Endothelial cell of umbilical vein (primary cell): ENCODE measurements around the gene MROH9.

Experiments
- CTCF ChIP-seq, 2 donors: IDR thresholded peaks; 1 replicate in 1 of 2; 2 replicates in 1 of 2; pipeline ENCODE4 v1.5.1; 2011; ENCODE audit warnings: low read length in 2 of 2, mild to moderate bottlenecking in 2 of 2, moderate library complexity in 2 of 2, control low read depth in 1 of 2, inconsistent platforms in 1 of 2, low read depth in 1 of 2; ENCODE audit not compliant: insufficient read depth in 1 of 2; ENCODE audit errors: extremely low read depth in 1 of 2
- EZH2 ChIP-seq: IDR thresholded peaks from 2 replicates; pipeline ENCODE4 v1.6.1; 2012; ENCODE audit warnings: borderline replicate concordance, low read depth, mild to moderate bottlenecking, moderate library complexity, low read length, inconsistent platforms; ENCODE audit not compliant: severe bottlenecking
- JUN ChIP-seq: IDR thresholded peaks from 2 replicates; pipeline ENCODE4 v1.6.1; 2011; ENCODE audit warnings: borderline replicate concordance, low read depth; ENCODE audit not compliant: insufficient read length, insufficient read depth
- MAX ChIP-seq: IDR thresholded peaks from 2 replicates; pipeline ENCODE4 v1.6.1; 2011; ENCODE audit not compliant: insufficient read depth, insufficient read length
- POLR2A ChIP-seq: IDR thresholded peaks from 2 replicates; pipeline ENCODE4 v1.6.1; 2012; ENCODE audit warnings: low read depth, mild to moderate bottlenecking, control low read depth, low read length
- POLR2AphosphoS5 ChIP-seq: IDR thresholded peaks from 2 replicates; pipeline ENCODE4 v1.6.1; 2012; ENCODE audit warnings: low read depth, mild to moderate bottlenecking, control low read depth, low read length, moderate library complexity; ENCODE audit not compliant: insufficient read depth

- no peak for TF ChIP-seq CTCF (IDR thresholded peaks at IDR 0.05; ENCODE audit: extremely low read depth in 1 of 2, insufficient read depth in 1 of 2, low read depth in 1 of 2, low read length in 2 of 2)
- no peak for TF ChIP-seq POLR2AphosphoS5
- no peak for TF ChIP-seq POLR2A
- TF ChIP-seq EZH2: no peak
- TF ChIP-seq JUN: no peak
- TF ChIP-seq MAX: no peak
Observed at GRCh38 chr1:171038284-171038683, 103.0 kb downstream of the MROH9 start.
